HG03060 (cell line): Measurements from ENCODE around the gene SDK2.

ENCODE experiments used
- ATAC-seq: cut with Tn5 transposase; IDR thresholded peaks from one replicate; pipeline ENCODE4 v1.9.1; 2021; ENCODE audit warnings: low read depth, moderate number of reproducible peaks; ENCODE audit not compliant: unreplicated experiment

SDK2 gene

GRCh38 chr17:73654241-73654640, 10.0 kb upstream of the SDK2 start:
- ATAC-seq, result no peak

- ATAC-seq, result no peak
Observed at GRCh38 chr17:73653810-73654209, 9.6 kb upstream of the SDK2 start.

GRCh38 chr17:73652886-73653480, 8.7 kb upstream of the SDK2 start:
- no peak for ATAC-seq

- no peak for ATAC-seq
Observed at GRCh38 chr17:73650617-73651200, 6.5 kb upstream of the SDK2 start.

GRCh38 chr17:73650140-73650539, 5.9 kb upstream of the SDK2 start:
- ATAC-seq, result no peak

GRCh38 chr17:73648974-73649373, 4.7 kb upstream of the SDK2 start:
- no peak for ATAC-seq

GRCh38 chr17:73648543-73648820, 4.2 kb upstream of the SDK2 start:
- no peak for ATAC-seq

- no peak for ATAC-seq
Observed at GRCh38 chr17:73647772-73648542, 3.7 kb upstream of the SDK2 start.

- ATAC-seq, result no peak
Observed at GRCh38 chr17:73647301-73647695, 3.1 kb upstream of the SDK2 start.

- ATAC-seq, result no peak
Observed at GRCh38 chr17:73646409-73647300, 2.4 kb upstream of the SDK2 start.

- no peak for ATAC-seq
Observed at GRCh38 chr17:73645050-73645871, 1.0 kb upstream of the SDK2 start.

- ATAC-seq, result no peak
Observed at GRCh38 chr17:73643852-73644144, 447 bp downstream of the SDK2 start.

- ATAC-seq, result no peak
Observed at GRCh38 chr17:73643001-73643851, 1.0 kb downstream of the SDK2 start.

GRCh38 chr17:73642659-73643000, 1.6 kb downstream of the SDK2 start:
- no peak for ATAC-seq

- ATAC-seq, result no peak
Observed at GRCh38 chr17:73641826-73642600, 2.2 kb downstream of the SDK2 start.

- ATAC-seq, result no peak
Observed at GRCh38 chr17:73640691-73641090, 3.6 kb downstream of the SDK2 start.

- no peak for ATAC-seq
Observed at GRCh38 chr17:73639932-73640331, 4.3 kb downstream of the SDK2 start.

GRCh38 chr17:73639322-73639721, 4.9 kb downstream of the SDK2 start:
- ATAC-seq, result no peak

GRCh38 chr17:73638556-73638955, 5.7 kb downstream of the SDK2 start:
- ATAC-seq, result no peak
